Caki2 (cell line): ENCODE data around the gene LACTBL1. TPM values are rescaled to one million over a fixed set of nuclear protein-coding genes. Genes with fewer than 3 reads are reported as not detected.
"Not testable (repeated sequence)": the region's sequence is repeated elsewhere in the genome, so short reads cannot be mapped to it uniquely, and the experiment has no call there.

Experiments
- DNase-seq: peaks from one replicate; pipeline ENCODE4 v3.0.0-alpha.2; 2015; ENCODE audit warnings: low read depth
- in situ Hi-C: cut with HindIII; loops from 2 replicates; pipeline ENCODE4 v1.10.0; 2016; ENCODE audit warnings: low sequenced_read_pairs, low pct_unique_long_range_greater_than_20kb, mixed read lengths
- total RNA-seq: library from RNA; depleted of rRNA; stranded (reverse); fragments of >200 nt; shearing (Covaris generic); gene quantifications from 2 replicates; pipeline ENCODE4 v1.2.3, GENCODE V29; 2014; ENCODE audit warnings: low replicate concordance

The LACTBL1 gene
- total RNA-seq, 1 experiment from 2014 or later: not detected

DNA sequence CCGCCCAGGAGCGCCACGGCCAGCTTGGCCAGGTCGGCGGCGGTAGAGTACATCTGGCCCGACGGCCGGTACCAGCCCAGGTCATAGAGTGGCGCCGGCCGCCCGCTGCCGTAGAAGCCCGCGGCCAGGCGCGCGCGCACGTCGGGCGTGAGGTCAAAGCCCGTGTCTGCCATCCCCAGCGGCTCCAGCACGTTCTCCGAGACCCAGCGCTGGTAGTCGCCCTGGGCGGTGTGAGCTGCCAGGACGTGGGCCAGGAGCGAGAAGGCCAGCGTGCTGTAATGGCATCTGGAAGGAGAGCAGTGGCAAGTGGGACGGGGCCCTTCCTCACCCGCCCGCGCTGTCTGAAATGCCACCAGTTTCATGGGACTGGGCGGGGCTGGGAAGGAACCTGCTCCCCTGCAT, 18.9 kb downstream of the LACTBL1 start:
- in situ Hi-C loops: no loop called here
- DNase-seq: no peak

GRCh38 chr1:22953057-22953739, 19.5 kb downstream of the LACTBL1 start:
- no peak for DNase-seq
- in situ Hi-C loops: no loop called here

- no peak for DNase-seq
- in situ Hi-C loops: no loop called here
These were observed 20.0 kb downstream of the LACTBL1 start for GRCh38 chr1:22952694-22953056.

DNA sequence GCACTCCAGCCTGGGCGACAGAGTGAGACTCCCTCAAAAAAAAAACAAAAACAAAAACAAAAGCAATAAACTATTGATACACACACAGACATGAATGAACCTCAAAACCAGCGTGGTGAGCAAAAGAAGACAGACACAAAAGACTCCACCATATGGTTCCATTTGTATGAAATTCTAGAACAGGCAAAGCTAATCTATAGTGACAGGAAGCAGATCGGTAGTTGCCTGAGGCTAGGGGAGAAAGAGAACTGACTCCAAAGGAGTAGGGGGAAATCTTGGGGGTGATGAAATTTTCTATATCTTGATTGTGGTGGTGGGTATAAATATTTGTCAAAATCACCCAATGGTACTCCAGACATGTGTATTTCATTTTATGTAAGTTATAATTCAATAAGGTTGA, 20.9 kb downstream of the LACTBL1 start:
- in situ Hi-C loops: no loop called here
- no peak for DNase-seq

- DNase-seq: no peak
- in situ Hi-C loops: no loop called here
These were observed 22.8 kb downstream of the LACTBL1 start for GRCh38 chr1:22949822-22950331.

DNA sequence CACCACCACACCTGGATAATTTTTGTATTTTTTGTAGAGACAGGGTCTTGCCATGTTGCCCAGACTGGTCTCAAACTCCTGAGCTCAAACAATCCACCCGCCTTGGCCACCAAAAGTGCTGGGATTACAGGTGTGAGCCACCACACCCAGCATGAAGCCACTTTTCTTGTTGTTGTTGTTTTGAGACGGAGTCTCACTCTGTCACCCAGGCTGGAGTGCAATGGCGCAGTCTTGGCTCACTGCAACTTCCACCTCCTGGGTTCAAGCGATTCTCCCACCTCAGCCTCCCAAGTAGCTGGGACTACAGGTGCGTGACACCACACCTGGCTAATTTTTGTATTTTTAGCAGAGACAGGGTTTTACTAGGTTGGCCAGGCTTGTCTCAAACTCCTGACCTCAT, 27.5 kb downstream of the LACTBL1 start:
- in situ Hi-C loops, DNase-seq: not testable (repeated sequence)

DNA sequence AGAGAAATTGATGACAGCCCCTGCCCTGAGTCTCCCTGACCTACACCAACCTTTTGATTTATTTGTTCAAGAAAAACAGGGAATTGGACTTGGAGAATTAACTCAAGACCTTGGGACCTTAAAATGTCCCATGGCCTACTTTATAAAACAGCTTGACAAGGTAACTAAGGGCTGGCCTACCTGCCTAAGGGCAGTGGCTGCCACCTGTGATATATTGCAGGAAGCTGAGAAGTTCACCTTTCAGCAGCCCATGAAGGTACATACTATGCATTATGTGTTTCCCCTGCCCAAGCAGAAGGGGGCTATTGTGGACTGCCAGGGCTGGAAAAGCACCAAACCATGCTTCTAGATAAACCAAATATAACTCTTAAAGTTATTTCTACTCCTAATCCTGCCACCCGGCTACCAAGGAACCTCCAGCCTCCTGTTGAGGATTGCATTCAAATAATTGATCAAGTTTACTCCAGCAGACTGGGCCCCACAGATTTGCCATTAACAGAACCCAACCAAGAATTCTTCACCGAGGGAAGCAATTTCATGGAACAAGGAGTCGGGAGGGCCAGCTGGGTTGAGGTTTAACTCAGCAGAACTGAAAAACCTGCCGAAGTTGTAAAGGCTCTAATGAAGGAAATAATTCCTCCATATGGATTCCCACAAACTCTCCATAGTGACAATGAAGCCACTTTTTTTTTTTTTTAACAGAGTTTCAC, 28.2 kb downstream of the LACTBL1 start:
- no peak for DNase-seq
- in situ Hi-C loops: no loop called here

DNA sequence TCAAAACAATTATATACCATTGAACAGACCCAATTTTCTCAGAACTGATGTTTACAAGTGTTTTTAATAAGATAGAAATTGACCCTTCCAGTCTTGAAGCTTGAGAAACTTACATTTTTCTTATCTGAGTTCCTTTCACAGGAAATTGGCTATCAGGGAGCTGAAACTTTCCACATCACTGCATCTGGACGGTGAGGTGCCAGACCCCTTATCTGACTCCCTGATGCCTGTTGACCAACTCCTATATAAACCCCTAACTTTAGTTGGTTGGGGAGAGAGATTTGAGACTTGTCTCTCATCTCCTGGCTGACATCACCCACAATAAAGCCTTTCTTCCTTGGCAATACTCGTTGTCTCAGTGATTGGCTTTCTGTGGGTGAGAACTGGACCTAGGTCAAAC, 31.4 kb downstream of the LACTBL1 start:
- no peak for DNase-seq
- in situ Hi-C loops: no loop called here

DNA sequence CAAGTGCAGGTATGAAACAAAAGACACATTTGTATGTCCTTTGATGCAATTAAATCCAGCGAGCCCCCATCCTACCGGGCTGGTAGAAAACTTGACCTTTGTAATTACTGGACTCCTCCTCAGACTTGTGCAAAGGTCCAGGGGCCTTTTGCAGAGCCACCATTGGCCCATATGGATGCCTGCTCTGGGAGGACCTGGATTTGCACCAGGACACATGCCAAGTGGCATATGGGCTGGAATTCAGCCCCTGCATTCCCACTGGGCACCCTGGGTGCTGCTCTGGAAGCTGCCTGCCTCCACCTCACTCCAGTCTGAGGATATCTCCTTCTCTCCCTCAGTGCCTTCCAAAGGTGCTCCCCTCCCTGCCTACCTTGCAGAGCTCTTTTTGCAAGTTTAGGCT, 36.0 kb downstream of the LACTBL1 start:
- in situ Hi-C loops: no loop called here
- DNase-seq: no peak

- in situ Hi-C loops: no loop called here
- no peak for DNase-seq
These were observed 37.2 kb downstream of the LACTBL1 start for GRCh38 chr1:22935433-22935832.

DNA sequence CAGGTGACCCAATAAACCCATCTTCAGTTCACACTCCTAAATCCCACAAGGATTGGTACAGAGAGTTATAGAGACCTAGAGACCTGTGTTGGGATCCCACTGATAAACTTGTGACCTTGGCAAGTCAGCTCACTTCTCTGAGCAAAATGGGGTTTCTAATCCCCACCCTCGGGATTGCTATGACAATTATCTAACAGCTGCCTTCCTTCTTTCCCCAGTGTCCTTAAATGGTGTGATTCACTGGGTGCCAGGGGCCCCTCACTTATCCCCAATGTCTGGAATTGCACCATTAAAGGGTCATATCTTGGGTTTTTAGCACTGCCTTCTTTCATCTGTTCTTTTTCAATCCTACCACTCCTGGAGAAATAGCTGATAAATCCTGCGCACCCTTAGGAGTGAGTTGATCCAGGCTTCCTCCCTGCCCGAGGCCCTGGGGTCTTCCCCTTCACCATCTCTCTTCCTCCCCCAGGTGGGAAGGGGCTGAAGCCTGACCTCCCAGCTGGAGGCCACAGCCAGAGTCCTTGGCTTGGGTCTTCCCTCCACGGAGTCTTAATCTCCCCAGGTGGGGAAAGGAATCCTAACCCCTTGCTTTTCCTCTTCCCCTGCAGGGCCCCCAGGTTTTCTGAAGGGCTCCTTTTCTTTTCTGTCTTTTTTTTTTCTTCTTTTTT, 39.7 kb downstream of the LACTBL1 start:
- no peak for DNase-seq
- in situ Hi-C loops: no loop called here

GRCh38 chr1:22930240-22930912, 42.3 kb downstream of the LACTBL1 start:
- no peak for DNase-seq
- in situ Hi-C loops: no loop called here

GRCh38 chr1:22925111-22925510, 47.6 kb downstream of the LACTBL1 start:
- DNase-seq: no peak
- in situ Hi-C loops: no loop called here

DNA sequence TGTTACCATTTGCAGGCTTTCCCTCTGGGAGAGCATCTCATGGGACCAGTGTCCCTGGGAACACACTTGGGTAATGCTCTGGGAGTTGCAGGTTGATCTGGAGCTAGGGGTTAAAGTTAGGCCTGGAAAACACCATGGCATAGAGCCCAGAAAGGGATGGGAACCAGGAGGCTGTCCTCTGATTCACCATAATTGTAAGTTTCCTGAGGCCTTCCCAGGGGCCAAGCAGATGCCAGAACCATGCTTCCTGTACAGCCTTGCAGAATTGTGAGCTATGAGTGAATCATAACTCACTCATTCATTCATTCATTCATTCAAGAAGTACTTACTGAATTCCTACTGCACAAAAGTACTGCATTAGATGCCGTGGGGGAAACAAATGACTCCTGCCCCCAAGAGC, 50.0 kb downstream of the LACTBL1 start:
- in situ Hi-C loops: no loop called here
- no peak for DNase-seq

DNA sequence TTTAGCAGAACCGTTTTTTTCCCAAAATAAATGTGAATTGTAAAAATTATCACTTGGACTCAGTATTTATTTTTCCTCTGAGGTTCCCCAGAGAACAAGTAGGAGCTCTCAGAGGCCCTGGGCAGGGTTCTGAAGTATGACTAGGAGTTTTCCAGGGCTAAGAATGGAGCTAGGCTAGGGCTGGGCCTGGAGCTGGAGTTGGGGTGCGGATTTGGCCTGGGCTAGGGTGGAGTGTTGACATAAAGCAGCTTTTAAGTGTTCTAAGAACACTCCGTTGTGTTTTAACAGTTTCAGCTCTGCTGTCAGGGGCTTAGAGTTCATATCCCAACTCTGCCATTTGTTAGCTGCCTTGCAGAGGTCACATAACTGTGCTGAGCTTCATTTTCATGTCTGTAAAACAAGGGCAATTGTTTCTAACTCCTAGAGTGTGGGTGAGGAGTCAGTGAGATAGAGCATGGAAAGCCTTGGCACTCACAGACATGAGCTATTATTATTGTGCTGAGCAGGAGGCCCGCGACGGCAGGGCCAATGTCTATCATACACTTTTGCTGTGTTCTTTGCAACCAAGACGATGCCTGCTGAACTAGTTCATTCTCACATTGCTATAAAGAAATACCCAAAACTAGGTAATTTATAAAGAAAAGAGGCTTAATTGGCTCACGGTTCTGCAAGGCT, 51.1 kb downstream of the LACTBL1 start:
- DNase-seq: no peak
- in situ Hi-C loops: no loop called here

DNA sequence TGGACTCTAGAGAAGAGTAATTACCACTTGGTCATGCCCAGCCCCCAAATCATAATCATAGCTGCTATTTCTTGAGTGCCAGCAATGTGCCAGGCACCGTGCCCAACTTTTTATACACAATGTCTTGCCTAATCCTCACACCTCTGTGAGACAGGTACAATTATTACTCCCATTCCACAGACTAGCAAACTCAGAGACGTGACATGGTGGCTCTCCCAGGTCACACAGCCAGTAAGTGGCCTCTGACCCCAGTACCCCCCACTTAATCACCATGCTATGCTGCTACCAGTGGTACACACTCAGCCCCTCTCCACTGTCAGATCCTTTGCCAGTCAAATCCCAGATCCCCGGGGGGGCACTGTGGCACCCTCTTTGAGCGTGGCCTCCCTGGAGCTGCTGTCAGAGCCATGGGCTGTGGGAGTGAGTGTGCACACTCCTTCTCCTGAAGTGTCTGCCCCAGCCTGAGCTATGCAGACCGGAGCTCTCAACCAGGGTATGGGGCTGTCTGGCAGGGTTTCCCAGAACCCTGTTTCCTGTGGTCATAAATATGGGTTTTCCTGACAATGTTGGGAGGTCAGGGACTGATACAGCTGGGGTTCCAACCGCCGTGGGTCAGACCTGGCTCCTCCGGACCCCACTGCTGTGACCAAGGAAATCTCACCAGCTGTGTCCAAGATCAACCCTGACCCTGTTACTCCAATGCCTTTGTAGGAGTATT, 51.8 kb downstream of the LACTBL1 start:
- in situ Hi-C loops: no loop called here
- DNase-seq: no peak

DNA sequence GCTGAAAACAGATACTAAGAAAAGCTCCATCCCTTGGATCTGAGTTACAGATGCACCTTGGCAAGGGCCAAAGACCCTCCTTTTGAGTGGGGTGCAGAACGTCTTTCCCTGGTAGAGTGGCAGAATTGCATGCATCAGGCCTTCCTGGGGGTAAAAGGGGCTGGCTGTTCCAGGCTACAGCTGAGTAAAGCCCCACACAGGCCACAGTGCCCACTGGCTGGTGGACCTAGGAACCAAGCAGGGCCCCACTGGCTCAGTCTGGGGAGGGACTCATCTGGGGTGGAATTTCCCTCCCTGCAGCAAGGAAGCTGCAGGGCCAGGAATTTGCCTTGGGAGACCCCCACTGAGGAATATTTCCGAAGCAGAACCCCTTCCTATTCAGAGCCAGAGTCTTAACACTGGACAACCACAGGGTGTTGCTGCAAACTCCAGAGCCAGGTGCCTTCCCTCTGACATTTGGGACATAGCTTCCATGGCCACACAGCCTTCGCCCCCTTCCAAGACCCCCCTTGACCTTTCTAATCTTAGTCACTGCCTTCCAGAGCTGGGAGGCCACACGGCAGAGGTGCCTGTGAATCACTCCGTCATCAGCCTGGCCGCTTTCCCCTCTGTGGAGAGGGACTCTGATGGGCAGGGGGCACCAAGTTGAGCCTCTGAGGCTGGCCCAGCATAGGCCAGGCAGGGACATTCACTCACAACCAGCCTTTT, 52.5 kb downstream of the LACTBL1 start:
- in situ Hi-C loops: no loop called here
- DNase-seq: no peak
